ENCODE results near the gene INO80C.

Gene INO80C

DNA sequence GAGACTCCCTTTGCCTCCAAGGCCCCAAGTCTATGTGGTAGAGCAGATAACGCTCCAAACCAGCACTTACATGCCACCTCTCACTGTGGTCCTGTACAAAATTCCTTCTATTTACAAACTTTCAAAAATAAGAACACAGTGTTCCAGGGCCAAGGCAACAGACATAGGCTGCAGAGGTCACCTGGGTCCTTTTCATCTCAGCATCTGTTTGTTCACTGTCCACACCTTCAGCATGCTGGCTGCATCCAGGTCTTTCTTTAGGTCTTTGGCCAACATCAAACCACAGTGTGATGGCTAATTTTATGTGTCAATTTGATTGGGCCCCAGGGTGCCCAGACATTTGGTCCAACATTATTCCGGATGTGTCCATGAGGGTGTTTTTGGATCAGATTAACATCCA, 20.0 kb upstream of the INO80C start:
- Histone ChIP-seq H3K27ac (ENCODE audit: low read length) (no peak overlapping the region), H4K20me1 (ENCODE audit: insufficient read depth, low read length) (no peaks in the 10 kb centered on the region), H3K4me1 (ENCODE audit: low read length) (no peaks in the 10 kb centered on the region), H2AFZ (ENCODE audit: low read length) (no peak overlapping the region), H3F3A (ENCODE audit: insufficient read depth, low read length) (no peaks in the 10 kb centered on the region), H3K36me3 (replicated peaks; ENCODE audit: insufficient read depth, low read length) (no peaks in the 10 kb centered on the region), H3K79me2 (ENCODE audit: low read length) (no peaks in the 10 kb centered on the region), H3K9me2 (replicated peaks; ENCODE audit: insufficient read depth, low read length) (no peaks in the 10 kb centered on the region), H3K4me2 (ENCODE audit: low read depth, low read length) (no peak overlapping the region), H3K4me3 (ENCODE audit: low read length) (no peak overlapping the region), H3K9ac (ENCODE audit: low read length) (no peak overlapping the region), H3K27me3 (replicated peaks; ENCODE audit: insufficient read depth, low read length) (no peaks in the 10 kb centered on the region), H3K9me3 (replicated peaks; ENCODE audit: insufficient read depth, low read length) (no peaks in the 10 kb centered on the region)
- DNase-seq = no peak
- TF ChIP-seq, protein P1, sequence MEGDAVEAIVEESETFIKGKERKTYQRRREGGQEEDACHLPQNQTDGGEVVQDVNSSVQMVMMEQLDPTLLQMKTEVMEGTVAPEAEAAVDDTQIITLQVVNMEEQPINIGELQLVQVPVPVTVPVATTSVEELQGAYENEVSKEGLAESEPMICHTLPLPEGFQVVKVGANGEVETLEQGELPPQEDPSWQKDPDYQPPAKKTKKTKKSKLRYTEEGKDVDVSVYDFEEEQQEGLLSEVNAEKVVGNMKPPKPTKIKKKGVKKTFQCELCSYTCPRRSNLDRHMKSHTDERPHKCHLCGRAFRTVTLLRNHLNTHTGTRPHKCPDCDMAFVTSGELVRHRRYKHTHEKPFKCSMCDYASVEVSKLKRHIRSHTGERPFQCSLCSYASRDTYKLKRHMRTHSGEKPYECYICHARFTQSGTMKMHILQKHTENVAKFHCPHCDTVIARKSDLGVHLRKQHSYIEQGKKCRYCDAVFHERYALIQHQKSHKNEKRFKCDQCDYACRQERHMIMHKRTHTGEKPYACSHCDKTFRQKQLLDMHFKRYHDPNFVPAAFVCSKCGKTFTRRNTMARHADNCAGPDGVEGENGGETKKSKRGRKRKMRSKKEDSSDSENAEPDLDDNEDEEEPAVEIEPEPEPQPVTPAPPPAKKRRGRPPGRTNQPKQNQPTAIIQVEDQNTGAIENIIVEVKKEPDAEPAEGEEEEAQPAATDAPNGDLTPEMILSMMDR (IDR thresholded peaks at IDR 0.05; ENCODE audit: low read length) = no peak
- TF ChIP-seq EZH2phosphoT487 (IDR thresholded peaks at IDR 0.05; ENCODE audit: low read length) (no peak), EZH2 (optimal IDR thresholded peaks at IDR 0.05; ENCODE audit: low read depth, low read length) (no peak)

DNA sequence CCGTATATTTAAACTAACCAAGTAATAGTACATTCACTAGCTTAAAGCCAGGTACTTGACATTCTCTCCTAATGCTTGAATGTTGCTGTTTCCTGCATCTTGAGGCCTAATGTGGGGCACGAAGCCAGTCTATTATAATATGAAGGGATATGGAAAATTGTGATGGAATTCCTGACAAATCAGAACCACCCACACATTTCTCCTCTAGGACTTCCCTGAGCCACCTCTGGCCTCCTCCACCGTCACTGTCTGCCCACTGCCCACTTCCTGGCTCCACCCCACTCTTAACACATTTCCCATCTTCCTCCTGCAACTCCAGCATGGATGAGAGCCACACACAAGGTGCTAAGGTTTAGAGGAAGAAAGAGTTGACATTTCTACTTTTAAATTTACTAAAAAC, 19.0 kb upstream of the INO80C start:
- H3K27ac ChIP-seq (ENCODE audit: low read length) = no peak overlapping the region
- no peaks in the 10 kb centered on the region for H3K79me2 ChIP-seq (ENCODE audit: low read length)
- no peak overlapping the region for H3K4me3 ChIP-seq (ENCODE audit: low read length)
- no peak overlapping the region for H2AFZ ChIP-seq (ENCODE audit: low read length)
- TF ChIP-seq, protein P1 (IDR thresholded peaks at IDR 0.05; ENCODE audit: low read length) = no peak
- TF ChIP-seq EZH2 (optimal IDR thresholded peaks at IDR 0.05; ENCODE audit: low read depth, low read length) = no peak
- TF ChIP-seq EZH2phosphoT487 (IDR thresholded peaks at IDR 0.05; ENCODE audit: low read length) = no peak
- no peak overlapping the region for H3K4me2 ChIP-seq (ENCODE audit: low read depth, low read length)
- H3F3A ChIP-seq (ENCODE audit: insufficient read depth, low read length) = no peaks in the 10 kb centered on the region
- H3K9ac ChIP-seq (ENCODE audit: low read length) = no peak overlapping the region
- H3K4me1 ChIP-seq (ENCODE audit: low read length) = peaks cover 4% of the 10 kb centered on the region; the same call in 1 of the 2 replicates
- H3K9me2 ChIP-seq (replicated peaks; ENCODE audit: insufficient read depth, low read length) = no peaks in the 10 kb centered on the region
- no peak for DNase-seq
- H3K27me3 ChIP-seq (replicated peaks; ENCODE audit: insufficient read depth, low read length) = no peaks in the 10 kb centered on the region
- no peaks in the 10 kb centered on the region for H3K9me3 ChIP-seq (replicated peaks; ENCODE audit: insufficient read depth, low read length)
- H3K36me3 ChIP-seq (replicated peaks; ENCODE audit: insufficient read depth, low read length) = no peaks in the 10 kb centered on the region
- no peaks in the 10 kb centered on the region for H4K20me1 ChIP-seq (ENCODE audit: insufficient read depth, low read length)

DNA sequence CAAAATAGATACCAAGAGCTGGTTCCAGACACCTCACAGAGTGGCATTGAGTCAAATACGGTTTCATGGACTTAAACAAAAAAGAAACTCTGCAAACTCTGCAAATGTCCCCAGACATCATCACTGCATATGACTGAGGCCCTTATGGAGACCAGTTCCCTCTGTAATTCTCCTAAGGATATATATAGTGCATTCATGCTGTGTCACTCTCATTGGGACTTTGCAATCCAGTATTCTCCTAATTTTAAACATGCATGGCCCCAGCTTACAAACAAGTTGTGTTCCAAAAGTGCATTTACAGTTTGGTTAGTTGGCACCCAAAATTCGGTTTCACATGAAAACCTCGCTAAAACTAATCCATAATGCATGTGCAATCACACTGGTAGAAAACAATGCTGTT, 18.6 kb upstream of the INO80C start:
- no peak for TF ChIP-seq EZH2 (optimal IDR thresholded peaks at IDR 0.05; ENCODE audit: low read depth, low read length)
- TF ChIP-seq EZH2phosphoT487 (IDR thresholded peaks at IDR 0.05; ENCODE audit: low read length) = no peak
- TF ChIP-seq, protein P1 (IDR thresholded peaks at IDR 0.05; ENCODE audit: low read length) = no peak
- Histone ChIP-seq H4K20me1 (ENCODE audit: insufficient read depth, low read length) (no peaks in the 10 kb centered on the region), H2AFZ (ENCODE audit: low read length) (no peak overlapping the region), H3K36me3 (replicated peaks; ENCODE audit: insufficient read depth, low read length) (no peaks in the 10 kb centered on the region), H3K27ac (ENCODE audit: low read length) (no peak overlapping the region), H3K4me3 (ENCODE audit: low read length) (no peak overlapping the region), H3K4me2 (ENCODE audit: low read depth, low read length) (no peak overlapping the region), H3K9me2 (replicated peaks; ENCODE audit: insufficient read depth, low read length) (no peaks in the 10 kb centered on the region), H3K9ac (ENCODE audit: low read length) (no peak overlapping the region), H3K9me3 (replicated peaks; ENCODE audit: insufficient read depth, low read length) (no peaks in the 10 kb centered on the region), H3K4me1 (ENCODE audit: low read length) (peaks cover 8% of the 10 kb centered on the region), H3F3A (ENCODE audit: insufficient read depth, low read length) (no peaks in the 10 kb centered on the region), H3K79me2 (ENCODE audit: low read length) (no peaks in the 10 kb centered on the region), H3K27me3 (replicated peaks; ENCODE audit: insufficient read depth, low read length) (no peaks in the 10 kb centered on the region)
- DNase-seq = no peak
